Astrocyte of the cerebellum (primary cell): ENCODE results near the gene AFF3.

Experiments used
- DNase-seq: peaks from one replicate; pipeline ENCODE4 v3.0.0-alpha.2; 2011; ENCODE audit warnings: low read depth
- H3K4me3 ChIP-seq: 2 replicates; pipeline ENCODE4 v1.5.1; 2011; ENCODE audit warnings: mild to moderate bottlenecking, low read depth, low read length, moderate library complexity
- in situ Hi-C: cut with HindIII; loops from 2 replicates; pipeline ENCODE4 v1.10.0; 2017; ENCODE audit warnings: low sequenced_read_pairs
- TF ChIP-seq, protein P1 (sequence below): IDR thresholded peaks from 2 replicates; pipeline ENCODE4 v1.5.1; 2012; ENCODE audit warnings: low read length, low read depth, moderate library complexity, mild to moderate bottlenecking; ENCODE audit errors: missing control alignments

Gene AFF3

DNA sequence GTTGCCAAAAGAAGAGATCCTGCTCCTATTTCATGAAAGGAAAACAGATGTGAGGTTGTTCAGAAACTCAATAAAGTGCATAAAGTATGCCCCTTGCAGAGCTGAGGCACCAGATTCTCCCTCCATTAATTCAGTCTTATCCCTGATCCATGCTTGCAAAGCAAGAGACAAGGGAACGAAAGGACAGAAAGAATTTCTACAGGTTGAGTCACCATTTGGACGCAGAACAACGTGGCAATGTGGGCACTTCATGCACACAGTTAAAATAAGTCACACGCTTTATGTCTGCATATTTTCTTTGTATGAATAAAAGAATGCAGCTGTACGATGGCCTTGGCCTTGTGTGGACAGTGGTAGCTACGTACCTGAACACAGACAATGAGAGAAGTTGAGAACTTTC lies 330.8 kb downstream of the AFF3 start:
- in situ Hi-C loops: no loop called here
- peak; percentile 57 for DNase-seq
- TF ChIP-seq, protein P1, sequence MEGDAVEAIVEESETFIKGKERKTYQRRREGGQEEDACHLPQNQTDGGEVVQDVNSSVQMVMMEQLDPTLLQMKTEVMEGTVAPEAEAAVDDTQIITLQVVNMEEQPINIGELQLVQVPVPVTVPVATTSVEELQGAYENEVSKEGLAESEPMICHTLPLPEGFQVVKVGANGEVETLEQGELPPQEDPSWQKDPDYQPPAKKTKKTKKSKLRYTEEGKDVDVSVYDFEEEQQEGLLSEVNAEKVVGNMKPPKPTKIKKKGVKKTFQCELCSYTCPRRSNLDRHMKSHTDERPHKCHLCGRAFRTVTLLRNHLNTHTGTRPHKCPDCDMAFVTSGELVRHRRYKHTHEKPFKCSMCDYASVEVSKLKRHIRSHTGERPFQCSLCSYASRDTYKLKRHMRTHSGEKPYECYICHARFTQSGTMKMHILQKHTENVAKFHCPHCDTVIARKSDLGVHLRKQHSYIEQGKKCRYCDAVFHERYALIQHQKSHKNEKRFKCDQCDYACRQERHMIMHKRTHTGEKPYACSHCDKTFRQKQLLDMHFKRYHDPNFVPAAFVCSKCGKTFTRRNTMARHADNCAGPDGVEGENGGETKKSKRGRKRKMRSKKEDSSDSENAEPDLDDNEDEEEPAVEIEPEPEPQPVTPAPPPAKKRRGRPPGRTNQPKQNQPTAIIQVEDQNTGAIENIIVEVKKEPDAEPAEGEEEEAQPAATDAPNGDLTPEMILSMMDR: no peak
- no peak overlapping the region for H3K4me3 ChIP-seq

DNA sequence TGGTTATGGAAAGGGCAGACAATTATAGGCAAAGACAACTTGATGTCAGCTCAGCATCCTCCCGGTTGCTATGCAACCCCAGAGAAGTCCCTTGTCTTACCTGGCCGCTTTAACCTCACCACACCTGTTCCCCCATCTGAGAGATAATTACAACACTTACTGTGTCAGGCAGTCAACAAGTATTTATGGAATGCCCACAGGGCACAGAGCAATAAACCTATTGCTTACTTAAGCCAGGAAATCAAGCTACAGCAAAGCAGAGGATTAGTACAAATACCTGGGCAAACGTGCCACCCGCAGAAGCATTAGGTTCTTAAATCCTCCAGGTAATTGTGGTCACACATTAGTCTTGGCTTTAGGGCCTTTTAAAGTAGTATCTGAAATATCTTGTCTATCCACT lies 332.2 kb downstream of the AFF3 start:
- TF ChIP-seq, protein P1: no peak
- no peak for DNase-seq
- in situ Hi-C loops: no loop called here
- H3K4me3 ChIP-seq: no peak overlapping the region

GRCh38 chr2:99809259-99809900 lies 333.0 kb downstream of the AFF3 start:
- no peak overlapping the region for H3K4me3 ChIP-seq
- in situ Hi-C loops: no loop called here
- TF ChIP-seq, protein P1: no peak
- no peak for DNase-seq

DNA sequence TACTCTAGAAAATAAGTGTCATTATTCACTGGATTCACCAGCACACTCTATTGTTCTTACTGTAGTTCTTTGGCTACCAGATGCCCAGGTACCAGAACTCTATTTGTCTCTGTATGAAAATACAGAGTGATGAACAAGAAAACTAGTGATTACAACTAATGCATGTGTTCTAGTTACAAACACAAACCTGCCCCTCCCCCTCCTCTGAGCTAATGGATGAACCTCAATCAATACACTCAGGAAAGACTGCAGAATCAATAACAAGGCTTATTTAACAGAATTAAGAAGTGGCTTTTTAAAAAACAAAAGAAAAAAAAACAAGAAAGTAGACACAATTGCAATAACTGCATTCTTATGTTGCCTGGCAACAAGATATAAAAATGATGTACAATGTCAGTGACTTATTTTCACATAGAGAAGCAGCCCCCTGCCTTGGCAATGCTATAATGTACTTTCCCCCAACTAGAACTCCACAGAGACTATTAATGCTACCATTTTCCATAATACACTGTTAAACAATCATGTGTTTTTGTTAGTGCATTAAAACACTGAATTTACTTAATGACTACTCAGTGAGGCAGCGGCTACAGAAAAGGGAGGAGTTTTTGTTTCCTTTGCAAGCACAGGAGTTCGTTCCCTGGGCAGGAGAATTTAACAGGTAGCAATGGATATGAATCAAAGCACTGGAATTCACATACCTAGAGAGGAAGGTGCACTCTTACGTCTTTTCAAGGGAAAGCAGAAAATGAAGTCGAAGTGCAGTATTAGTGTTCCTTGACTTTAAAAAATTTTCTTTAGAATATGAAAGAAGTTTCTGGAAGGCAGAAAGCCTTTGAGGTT lies 333.8 kb downstream of the AFF3 start:
- no peak overlapping the region for H3K4me3 ChIP-seq
- DNase-seq: no peak
- TF ChIP-seq, protein P1: no peak
- in situ Hi-C loops: no loop called here

DNA sequence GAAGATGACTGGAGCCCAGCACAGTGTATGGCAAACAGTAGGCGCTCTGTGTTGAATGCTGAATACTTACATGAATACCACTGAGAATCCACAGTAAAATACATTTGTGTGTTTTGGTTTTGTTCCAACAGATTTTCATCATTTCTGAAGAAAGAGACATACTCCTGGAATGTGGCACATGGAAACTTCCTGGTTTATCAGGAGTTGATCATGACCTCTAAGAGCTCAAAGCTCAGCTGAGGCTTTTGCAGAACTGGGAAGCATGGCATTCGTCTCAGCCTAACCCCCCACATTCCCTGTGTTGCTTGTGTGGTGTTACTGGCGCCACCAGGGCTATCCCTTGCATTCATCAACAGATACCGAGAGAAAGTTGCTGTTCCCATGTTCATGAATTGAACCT lies 335.6 kb downstream of the AFF3 start:
- no peak overlapping the region for H3K4me3 ChIP-seq
- no peak for DNase-seq
- TF ChIP-seq, protein P1: no peak
- in situ Hi-C loops: no loop called here

GRCh38 chr2:99805930-99806476 lies 336.4 kb downstream of the AFF3 start:
- in situ Hi-C loops: no loop called here
- no peak for DNase-seq

More at GRCh38 chr2:99805930-99806476, 336.4 kb downstream of the AFF3 start:
- no peak overlapping the region for H3K4me3 ChIP-seq
- TF ChIP-seq, protein P1: no peak
